GM23248 (cell line): Measurements from ENCODE around the gene SGSM1. TPM values are rescaled to one million over a fixed set of nuclear protein-coding genes. Genes with fewer than 3 reads are reported as not detected.
A peak's percentile ranks its signal among the peaks of the same experiment; 100 is the strongest.

Source experiments
- DNase-seq: peaks from one replicate; pipeline ENCODE4 v3.0.0-alpha.2; 2015
- H2AFZ ChIP-seq: fragments of 200-600 bp; sonication (generic); 2 replicates; pipeline ENCODE4 v1.6.1; 2016; ENCODE audit warnings: antibody characterized with exemption
- H3F3A ChIP-seq: fragments of 200-600 bp; sonication (generic); 2 replicates; pipeline ENCODE4 v1.6.1; 2016; ENCODE audit warnings: mild to moderate bottlenecking, antibody characterized with exemption, mixed run types; ENCODE audit not compliant: insufficient read depth
- H3K27ac ChIP-seq: fragments of 200-600 bp; sonication (generic); 2 replicates; pipeline ENCODE4 v1.5.1; 2016; ENCODE audit warnings: mild to moderate bottlenecking
- H3K27me3 ChIP-seq: fragments of 200-600 bp; sonication (generic); replicated peaks from 2 replicates; pipeline ENCODE4 v1.6.1; 2016; ENCODE audit warnings: mild to moderate bottlenecking; ENCODE audit not compliant: insufficient read depth
- H3K36me3 ChIP-seq: fragments of 200-600 bp; sonication (generic); 2 replicates; pipeline ENCODE4 v1.6.1; 2016; ENCODE audit warnings: low read depth, mild to moderate bottlenecking
- H3K4me1 ChIP-seq: fragments of 200-600 bp; sonication (generic); 2 replicates; pipeline ENCODE4 v1.6.1; 2016; ENCODE audit warnings: mild to moderate bottlenecking; ENCODE audit not compliant: insufficient read depth
- H3K4me2 ChIP-seq: fragments of 200-600 bp; sonication (generic); one replicate; pipeline ENCODE4 v1.6.1; 2016; ENCODE audit warnings: mild to moderate bottlenecking; ENCODE audit not compliant: unreplicated experiment
- H3K4me3 ChIP-seq: fragments of 200-600 bp; sonication (generic); 2 replicates; pipeline ENCODE4 v1.5.1; 2016; ENCODE audit warnings: mild to moderate bottlenecking
- H3K79me2 ChIP-seq: fragments of 200-600 bp; sonication (generic); 2 replicates; pipeline ENCODE4 v1.6.1; 2016; ENCODE audit warnings: mild to moderate bottlenecking; ENCODE audit not compliant: insufficient read depth
- H3K9ac ChIP-seq: fragments of 200-600 bp; sonication (generic); 2 replicates; pipeline ENCODE4 v1.6.1; 2016; ENCODE audit warnings: mild to moderate bottlenecking
- H3K9me2 ChIP-seq: fragments of 200-600 bp; sonication (generic); 2 replicates; pipeline ENCODE4 v1.6.1; 2016; ENCODE audit warnings: mixed run types, mild to moderate bottlenecking, moderate library complexity; ENCODE audit not compliant: insufficient read depth
- H3K9me3 ChIP-seq: fragments of 200-600 bp; sonication (generic); one replicate; pipeline ENCODE4 v1.6.1; 2017; ENCODE audit warnings: low read depth
- H4K20me1 ChIP-seq: fragments of 200-600 bp; sonication (generic); 2 replicates; pipeline ENCODE4 v1.6.0; 2016; ENCODE audit not compliant: insufficient read depth
- EZH2 ChIP-seq: fragments of 200-600 bp; sonication (generic); IDR thresholded peaks from 2 replicates; pipeline ENCODE4 v1.6.1; 2018; ENCODE audit warnings: antibody characterized with exemption, mild to moderate bottlenecking; ENCODE audit not compliant: insufficient read depth, poor library complexity, severe bottlenecking
- EZH2phosphoT487 ChIP-seq: fragments of 200-600 bp; sonication (generic); IDR thresholded peaks from 2 replicates; pipeline ENCODE4 v1.6.1; 2018; ENCODE audit warnings: antibody characterized with exemption, moderate library complexity, mild to moderate bottlenecking, low read depth; ENCODE audit not compliant: insufficient read depth
- WGBS, 2 experiments: methylation state at CpG; one replicate each; pipeline ENCODE4 v1.1.6; 2015 to 2017; ENCODE audit warnings: low lambda C conversion rate in 2 of 2, low coverage in 1 of 2; ENCODE audit errors: missing lambda C conversion rate in 2 of 2; 5-methylcytosine and 5-hydroxymethylcytosine counted together
- in situ Hi-C: fragments of 300-500 bp; cut with MboI; formaldehyde crosslinking; loops from 2 replicates; pipeline ENCODE4 v1.15.0; 2020
- polyA plus RNA-seq: library from polyadenylated mRNA; unstranded; fragments of >200 nt; fragmentation: Nextera tagmentation; extraction: Ambion mirVana; gene quantifications from 2 replicates; pipeline ENCODE4 v1.2.1, GENCODE V29; 2016
- total RNA-seq: library from RNA; depleted of rRNA; stranded (reverse); fragments of >200 nt; shearing (Covaris generic); gene quantifications from 2 replicates; pipeline ENCODE4 v1.2.3, GENCODE V29; 2014

The SGSM1 gene
- total and polyA plus RNA-seq, 2 experiments from 2014 or later, result not detected

- no peak for TF ChIP-seq EZH2
- TF ChIP-seq EZH2phosphoT487, result no peak
- Histone ChIP-seq H3K4me1 (0 out of 2 replicates have a peak, but pooled peaks cover 3% of the 10 kb centered on the region), H2AFZ (no peak overlapping the region), H3K27me3 (peaks cover 12% of the 10 kb centered on the region; the same call in 1 of the 2 replicates), H3K9ac (no peak overlapping the region), H3K9me2 (no peaks in the 10 kb centered on the region), H3K4me3 (no peak overlapping the region), H3K9me3 (no peaks in the 10 kb centered on the region), H3F3A (no peaks in the 10 kb centered on the region), H3K36me3 (no peaks in the 10 kb centered on the region), H4K20me1 (no peaks in the 10 kb centered on the region), H3K4me2 (no peak overlapping the region), H3K27ac (no peak overlapping the region), H3K79me2 (no peaks in the 10 kb centered on the region)
- DNase-seq, result no peak
- 70 to 82% methylated on average over 7 of the region's 7 CpGs for WGBS, 2 experiments
- in situ Hi-C loops, result loop anchor here (5.0 kb wide), 1 partner anchor 100 kb away; no protein-coding TSS in a partner anchor
Observed at GRCh38 chr22:24947383-24947782, 141.4 kb downstream of the SGSM1 start.

GRCh38 chr22:24947881-24948280, 141.9 kb downstream of the SGSM1 start:
- Histone ChIP-seq H2AFZ (no peak overlapping the region), H3K9me2 (no peaks in the 10 kb centered on the region), H3K4me2 (no peak overlapping the region), H3K4me1 (0 out of 2 replicates have a peak, but pooled peaks cover 3% of the 10 kb centered on the region), H4K20me1 (no peaks in the 10 kb centered on the region), H3K79me2 (no peaks in the 10 kb centered on the region), H3K9me3 (no peaks in the 10 kb centered on the region), H3K27me3 (peaks cover 12% of the 10 kb centered on the region; the same call in 1 of the 2 replicates), H3K9ac (no peak overlapping the region), H3K27ac (no peak overlapping the region), H3K4me3 (no peak overlapping the region), H3F3A (no peaks in the 10 kb centered on the region), H3K36me3 (no peaks in the 10 kb centered on the region)
- WGBS, 2 experiments, result 55 to 58% methylated on average over 12 of the region's 12 CpGs
- DNase-seq, result no peak
- in situ Hi-C loops, result loop anchor here (5.0 kb wide), 1 partner anchor 99 kb away; no protein-coding TSS in a partner anchor
- TF ChIP-seq EZH2 (no peak), EZH2phosphoT487 (no peak)

- Histone ChIP-seq H3K79me2 (no peaks in the 10 kb centered on the region), H3K36me3 (no peaks in the 10 kb centered on the region), H3K4me3 (no peak overlapping the region), H3K9ac (no peak overlapping the region), H3K27me3 (peaks cover 19% of the 10 kb centered on the region; the same call in 1 of the 2 replicates), H4K20me1 (no peaks in the 10 kb centered on the region), H3K4me2 (no peak overlapping the region), H3K4me1 (0 out of 2 replicates have a peak, but pooled peaks cover 3% of the 10 kb centered on the region), H3F3A (no peaks in the 10 kb centered on the region), H3K27ac (no peak overlapping the region), H2AFZ (no peak overlapping the region), H3K9me2 (no peaks in the 10 kb centered on the region), H3K9me3 (no peaks in the 10 kb centered on the region)
- peak; percentile 17 for DNase-seq
- WGBS, 2 experiments, result 46 to 57% methylated on average over 13 of the region's 13 CpGs
- in situ Hi-C loops, result loop anchor here (5.0 kb wide), 1 partner anchor 99 kb away; no protein-coding TSS in a partner anchor
- no peak for TF ChIP-seq EZH2
- no peak for TF ChIP-seq EZH2phosphoT487
Observed at GRCh38 chr22:24948356-24949202, 142.6 kb downstream of the SGSM1 start.

GRCh38 chr22:24950272-24950902, 144.4 kb downstream of the SGSM1 start:
- Histone ChIP-seq H3K9me3 (no peaks in the 10 kb centered on the region), H3K36me3 (no peaks in the 10 kb centered on the region), H3K27me3 (peaks cover 27% of the 10 kb centered on the region; the same call in 1 of the 2 replicates), H3K79me2 (no peaks in the 10 kb centered on the region), H3K4me2 (no peak overlapping the region), H3K27ac (no peak overlapping the region), H2AFZ (peak overlapping the region; percentile 13; the same call in 1 of the 2 replicates), H3K4me1 (0 out of 2 replicates have a peak, but pooled peaks cover 3% of the 10 kb centered on the region), H3F3A (no peaks in the 10 kb centered on the region), H3K9me2 (no peaks in the 10 kb centered on the region), H3K4me3 (no peak overlapping the region), H3K9ac (no peak overlapping the region), H4K20me1 (no peaks in the 10 kb centered on the region)
- in situ Hi-C loops, result no loop called here
- peak; percentile 66 for DNase-seq
- WGBS, 2 experiments, result 22 to 28% methylated on average over 6 to 7 of the region's 7 CpGs
- TF ChIP-seq EZH2phosphoT487 (no peak), EZH2 (no peak)
